Activated CD8-positive, alpha-beta memory T cell treated with anti-CD3 and anti-CD28 coated beads for 48 hours (primary cell): ENCODE results near the gene OR10X1.

Experiments
- DNase-seq, 3 experiments: peaks; one replicate each; pipeline ENCODE4 v3.0.0-alpha.2; 2020; ENCODE audit warnings: low read depth in 2 of 3, low spot score in 2 of 3

Gene OR10X1, protein sequence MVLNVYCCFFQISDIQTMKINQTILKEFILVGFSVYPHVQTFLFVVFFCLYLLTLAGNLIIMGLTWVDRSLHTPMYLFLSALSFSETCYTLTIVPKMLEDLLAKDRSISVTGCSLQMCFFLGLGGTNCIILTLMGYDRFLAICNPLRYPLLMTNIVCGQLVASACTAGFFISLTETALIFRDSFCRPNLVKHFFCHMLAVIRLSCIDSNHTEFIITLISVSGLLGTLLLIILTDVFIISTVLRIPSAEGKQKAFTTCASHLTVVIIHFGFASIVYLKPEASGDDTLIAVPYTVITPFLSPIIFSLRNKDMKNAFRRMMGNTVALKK

DNA sequence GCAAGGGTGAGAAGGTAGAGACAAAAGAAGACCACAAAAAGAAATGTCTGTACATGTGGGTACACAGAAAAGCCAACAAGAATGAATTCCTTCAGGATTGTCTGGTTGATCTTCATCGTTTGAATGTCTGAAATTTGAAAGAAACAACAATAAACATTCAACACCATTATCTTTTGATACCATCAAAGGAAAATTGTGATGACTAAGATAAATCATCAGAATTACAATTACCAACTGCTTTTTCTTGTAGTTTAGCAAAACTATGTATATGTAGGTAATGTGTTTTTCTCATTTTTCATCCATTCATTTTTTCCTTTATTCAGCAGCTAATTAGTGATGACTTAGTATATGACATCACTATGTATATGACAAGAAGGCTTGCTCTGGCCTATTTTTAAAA, at the start of gene OR10X1:
TSS of gene OR10X1 (minus strand) at position 167 of the 400 bp plus-strand sequence. CDS start at position 167, 0 bp downstream.
- no peak for DNase-seq

DNA sequence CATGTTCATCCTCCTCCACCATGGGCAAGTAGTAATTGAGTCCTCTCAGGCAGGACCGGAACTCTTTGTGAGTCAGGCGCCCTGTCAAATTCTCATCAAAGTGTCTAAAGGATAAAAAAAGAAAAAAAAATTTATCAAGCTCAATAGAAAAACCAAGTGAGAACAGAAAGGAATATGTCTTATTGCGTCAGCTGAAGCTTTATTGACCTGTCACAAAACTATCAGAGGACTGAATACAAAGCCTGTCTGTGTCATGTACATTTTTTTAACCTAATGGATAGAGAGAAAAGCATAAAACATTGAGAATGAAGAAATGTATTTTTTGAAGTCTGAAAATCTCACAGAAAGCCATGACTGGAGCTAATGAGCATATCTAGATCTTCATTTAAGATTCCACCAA, 34.1 kb upstream of the OR10X1 start:
- DNase-seq, result no peak

DNA sequence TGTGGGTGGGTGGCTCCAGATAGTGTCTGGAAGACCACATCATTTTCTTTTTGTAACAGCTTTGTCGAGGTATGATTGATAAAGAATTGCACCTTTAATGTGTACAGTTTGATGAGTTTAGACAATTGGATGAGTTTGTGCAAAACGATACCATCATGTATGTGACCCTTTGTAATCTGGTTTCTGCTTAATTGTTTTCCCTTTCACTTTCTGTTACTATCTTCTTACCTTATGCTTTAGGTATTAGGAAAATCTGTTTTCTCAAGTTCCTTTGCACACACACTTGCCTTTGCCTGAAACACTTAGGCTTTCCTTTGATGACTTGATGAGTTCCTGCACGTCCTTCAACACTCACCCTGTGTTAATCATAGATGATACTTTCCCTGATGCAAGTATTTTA, 32.2 kb upstream of the OR10X1 start:
- DNase-seq, result no peak

DNA sequence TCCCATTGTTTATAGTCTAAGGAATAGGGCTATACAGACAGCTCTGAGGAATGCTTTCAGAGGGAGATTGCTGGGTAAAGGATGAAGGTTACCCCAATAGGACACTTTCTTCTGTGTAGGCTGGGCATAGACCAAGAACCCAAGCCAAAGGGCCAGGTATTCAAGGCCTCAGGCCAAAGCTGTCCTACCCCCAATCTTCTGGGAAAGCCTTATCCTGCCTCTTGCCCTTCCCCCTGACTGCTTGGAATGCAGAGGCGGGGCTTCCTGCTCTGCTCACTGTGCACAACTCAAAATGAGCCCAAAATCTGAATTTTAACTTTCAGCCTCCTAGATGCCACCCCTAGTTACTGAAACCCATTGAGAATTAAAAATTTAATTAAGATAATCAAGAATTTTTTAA, 27.6 kb upstream of the OR10X1 start:
- DNase-seq, result no peak

DNA sequence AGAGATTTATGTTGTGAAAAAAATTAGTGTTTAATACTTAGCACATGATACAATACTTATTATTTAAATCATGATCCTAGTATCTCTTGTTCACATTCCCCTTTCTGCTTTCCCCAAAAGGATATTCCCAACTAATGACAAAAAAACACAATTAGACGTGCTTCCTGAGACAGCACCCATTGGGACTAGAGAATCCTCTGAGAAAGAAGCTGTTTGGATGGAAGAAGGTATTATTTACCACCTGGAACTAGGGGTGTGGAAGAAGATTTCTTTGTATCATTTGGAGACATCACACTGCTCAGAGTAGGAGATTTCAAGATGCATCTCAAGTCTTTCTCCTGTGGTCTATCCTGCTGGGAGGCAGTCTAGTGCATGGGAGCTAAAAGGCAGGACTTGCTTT, 25.3 kb upstream of the OR10X1 start, which contains the start of gene OR10Z1:
TSS of gene OR10Z1 (plus strand) at position 301 of the 400 bp plus-strand sequence. CDS start 1,171 bp downstream, outside the sequence.
- DNase-seq, result no peak

DNA sequence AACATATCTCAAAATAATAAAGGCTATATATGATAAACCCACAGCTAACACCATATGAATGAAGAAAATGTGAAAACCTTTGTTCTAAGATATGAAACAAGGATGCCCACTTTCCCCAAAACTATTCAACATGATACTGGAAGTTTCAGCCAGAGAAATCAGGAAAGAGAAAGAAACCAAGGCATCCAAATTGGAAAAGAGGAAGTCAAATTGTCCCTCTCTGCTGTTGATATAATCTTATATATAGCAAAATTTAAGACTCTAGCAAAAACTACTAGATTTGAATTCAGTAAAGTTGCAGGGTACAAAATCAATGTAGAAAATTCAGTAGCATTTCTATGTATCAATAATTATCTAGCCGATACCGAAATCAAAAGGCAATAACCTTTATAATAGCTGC, 21.0 kb upstream of the OR10X1 start:
- DNase-seq, result no peak

DNA sequence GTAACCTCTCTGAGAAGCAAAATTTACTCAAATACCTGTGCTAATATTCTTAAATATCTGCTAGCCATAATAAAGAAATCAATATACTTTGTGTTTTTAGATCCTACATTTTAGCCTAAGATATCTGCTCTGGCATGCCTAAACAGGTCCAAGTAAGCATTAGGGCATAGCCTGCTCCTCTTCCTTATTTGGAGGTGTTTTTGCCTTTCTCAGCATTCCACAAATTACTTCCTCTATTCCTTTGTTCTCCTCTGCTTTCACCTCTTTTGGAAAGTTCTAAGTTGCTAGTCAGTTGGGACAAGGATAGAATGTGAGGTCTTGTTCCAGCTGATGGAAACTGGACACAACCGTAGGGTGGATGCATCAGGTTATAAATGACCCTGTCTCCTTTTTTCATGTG, 7.2 kb upstream of the OR10X1 start:
- DNase-seq, result no peak

DNA sequence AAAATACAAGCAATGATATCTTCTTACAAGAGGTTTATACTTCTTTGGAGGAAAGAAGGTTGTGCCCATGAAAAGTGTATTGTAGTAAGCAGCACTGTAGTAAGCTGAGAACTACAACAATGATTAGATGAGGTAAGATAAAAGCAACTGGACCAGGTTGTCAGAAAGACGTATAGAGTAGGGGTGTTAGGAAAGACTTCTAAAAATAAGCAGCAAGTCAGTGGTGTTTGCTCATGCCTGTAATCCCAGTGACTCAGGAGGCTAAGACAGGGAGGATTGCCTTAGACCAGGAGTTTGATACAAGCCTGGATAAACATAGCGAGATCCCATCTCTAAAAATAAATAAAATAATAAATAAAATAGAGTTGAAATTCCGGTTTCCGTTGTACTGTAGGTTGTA, 4.3 kb upstream of the OR10X1 start:
- no peak for DNase-seq

DNA sequence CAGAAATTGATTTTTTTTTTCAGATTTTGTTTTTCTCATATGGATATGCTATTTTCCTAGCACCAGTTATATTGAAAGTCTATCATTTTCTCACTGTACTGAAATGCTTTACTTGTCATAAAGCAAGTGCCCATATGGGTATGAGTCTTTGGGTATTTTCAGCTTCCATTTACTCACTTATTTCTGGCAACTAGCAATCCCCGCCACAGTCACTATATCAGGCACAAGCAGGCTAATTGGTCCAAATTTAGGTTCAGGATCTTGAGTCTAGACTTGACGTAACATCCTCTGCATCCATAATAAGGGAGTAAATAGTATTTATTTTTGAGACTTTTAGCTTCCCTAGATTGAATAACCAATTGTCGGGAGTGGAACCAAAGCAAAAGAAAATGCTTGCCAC, 2.1 kb downstream of the OR10X1 start:
- DNase-seq, result no peak

DNA sequence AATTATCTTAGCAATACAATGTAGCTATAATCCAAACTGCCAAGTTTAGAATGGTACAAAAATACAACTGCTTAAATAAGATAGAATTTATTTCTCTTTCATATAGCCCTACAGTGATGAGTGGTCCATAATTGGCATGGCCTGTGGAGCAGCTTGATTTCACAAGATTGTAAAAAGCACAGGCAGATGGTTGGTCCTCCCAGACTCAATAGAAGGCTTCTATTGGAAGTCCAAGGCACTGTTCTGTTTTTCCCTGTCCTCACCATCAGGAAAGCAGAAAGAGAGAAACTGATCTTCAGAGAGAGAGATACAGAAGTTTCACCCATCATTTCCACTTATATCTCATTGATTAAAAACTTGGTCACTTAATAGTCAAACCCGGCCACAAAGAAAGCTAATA, 7.5 kb downstream of the OR10X1 start:
- DNase-seq, result no peak

DNA sequence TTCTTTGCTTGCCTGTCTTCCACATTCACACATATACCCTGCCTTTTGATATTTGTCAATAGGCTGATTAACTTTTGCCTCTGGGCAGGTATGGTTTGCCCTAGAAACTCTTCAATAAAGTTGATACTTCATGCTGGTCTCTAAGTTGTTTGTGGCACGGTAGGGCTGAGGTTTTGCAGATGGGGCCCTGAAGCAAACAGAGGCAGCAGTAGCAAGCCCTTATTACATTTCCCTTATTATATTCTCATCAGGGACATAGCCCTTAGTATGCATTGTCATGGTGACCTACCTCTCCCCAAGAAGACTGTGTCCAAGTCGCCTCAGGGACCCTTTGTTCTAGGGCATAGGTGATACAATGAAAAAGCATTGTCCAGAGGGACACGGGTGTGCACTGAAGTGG, 9.2 kb downstream of the OR10X1 start, which contains the start of gene OR6P1:
TSS of gene OR6P1 (minus strand) at position 101 of the 400 bp plus-strand sequence. CDS start 6,976 bp downstream, outside the sequence.
- DNase-seq, result no peak

DNA sequence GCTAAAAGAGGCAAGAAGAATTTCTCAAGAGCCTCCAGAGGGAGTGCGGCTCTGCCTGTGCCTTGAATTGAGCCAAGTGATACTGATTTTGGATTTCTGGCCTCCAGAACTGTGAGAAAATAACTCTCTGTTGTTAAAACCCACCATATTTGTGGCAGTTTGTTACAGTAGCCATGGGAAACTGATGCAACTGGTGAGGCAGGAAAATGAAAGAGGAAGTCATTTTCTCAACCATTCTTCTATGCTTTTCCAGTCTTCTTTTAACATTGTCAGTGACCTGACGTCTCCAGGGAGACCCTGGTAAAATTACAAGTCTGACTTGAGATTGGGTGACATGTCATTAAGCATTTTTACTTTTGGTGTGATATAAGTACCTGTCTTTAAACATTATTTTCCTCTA, 15.1 kb downstream of the OR10X1 start:
- no peak for DNase-seq

DNA sequence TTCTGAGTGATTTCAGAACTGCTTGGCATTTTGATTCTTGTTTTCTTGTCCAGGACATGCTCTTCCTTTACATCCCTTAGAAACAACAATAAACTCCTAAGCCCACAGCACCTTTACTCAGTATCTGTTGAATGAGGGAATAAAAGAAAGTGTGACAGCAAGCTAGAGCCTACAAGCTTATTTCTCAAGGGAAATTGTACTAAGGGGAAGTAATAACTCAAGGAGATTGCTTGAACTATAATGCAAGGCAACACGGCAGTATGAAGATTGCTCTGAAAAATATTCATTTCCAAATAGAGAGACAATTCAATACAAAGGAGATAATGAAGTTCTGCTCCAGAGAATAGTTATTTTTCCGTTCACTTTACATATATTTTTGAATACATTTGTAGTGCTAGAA, 15.8 kb downstream of the OR10X1 start:
- DNase-seq, result no peak

DNA sequence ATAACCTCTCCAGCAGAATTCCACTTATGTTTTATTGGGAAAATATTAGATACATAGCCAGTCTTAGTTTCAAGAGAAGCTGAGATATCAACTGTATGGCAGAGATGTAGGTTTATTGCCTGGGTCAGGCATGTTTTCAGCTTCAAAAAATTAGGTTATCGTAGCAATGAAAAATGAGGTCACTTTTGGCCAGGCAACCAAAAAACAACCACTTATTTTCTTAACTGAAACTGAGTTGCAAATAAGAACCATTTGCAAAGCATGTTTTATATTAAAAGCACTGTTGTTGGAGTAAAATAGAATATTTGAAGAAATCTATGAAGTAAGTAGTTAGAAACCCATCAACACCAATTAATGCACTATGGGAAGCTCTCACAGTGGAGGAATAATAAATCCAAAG, 20.0 kb downstream of the OR10X1 start:
- DNase-seq, result no peak

DNA sequence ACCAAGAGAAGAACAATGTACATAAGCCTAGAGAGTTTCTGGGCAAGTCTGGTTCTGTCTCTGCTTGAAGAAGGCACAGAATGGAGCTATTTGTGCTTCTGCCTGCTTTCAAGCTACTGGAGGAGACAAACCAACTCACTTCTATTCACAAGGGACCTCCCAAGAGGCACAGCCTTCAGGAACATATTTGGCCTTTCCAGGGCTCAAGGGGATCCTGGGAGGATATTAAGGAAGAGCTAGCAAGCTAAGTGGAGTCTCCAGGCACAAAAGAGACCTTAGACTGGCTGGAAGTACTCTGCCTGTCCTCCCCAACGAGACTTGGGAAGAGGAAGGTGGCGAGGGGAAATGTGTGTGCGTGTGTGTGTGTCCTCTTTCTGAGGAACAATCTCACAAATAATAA, 25.3 kb downstream of the OR10X1 start, which contains the start of gene OR6Y1:
TSS of gene OR6Y1 (minus strand) at position 54 of the 400 bp plus-strand sequence. CDS start 6,300 bp downstream, outside the sequence.
- DNase-seq, result no peak

DNA sequence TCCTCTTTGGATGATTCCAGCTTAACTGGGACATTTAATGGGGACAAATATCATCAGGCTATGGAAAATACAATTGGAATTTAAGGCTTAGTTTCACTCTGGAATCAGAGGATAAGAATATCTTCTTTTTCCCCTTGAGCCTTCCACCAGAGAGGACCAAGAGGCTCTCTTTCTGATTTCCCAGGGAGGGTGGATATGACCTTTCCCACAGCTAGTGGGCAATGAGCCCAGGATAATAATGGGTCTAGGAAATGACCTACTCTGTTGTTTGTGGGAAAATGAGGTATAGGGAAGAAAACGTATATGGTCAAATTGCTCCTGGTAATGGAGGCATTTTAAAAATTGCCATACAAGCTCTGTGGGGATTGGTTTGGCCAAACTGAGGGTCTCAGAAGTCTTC, 27.4 kb downstream of the OR10X1 start:
- no peak for DNase-seq

DNA sequence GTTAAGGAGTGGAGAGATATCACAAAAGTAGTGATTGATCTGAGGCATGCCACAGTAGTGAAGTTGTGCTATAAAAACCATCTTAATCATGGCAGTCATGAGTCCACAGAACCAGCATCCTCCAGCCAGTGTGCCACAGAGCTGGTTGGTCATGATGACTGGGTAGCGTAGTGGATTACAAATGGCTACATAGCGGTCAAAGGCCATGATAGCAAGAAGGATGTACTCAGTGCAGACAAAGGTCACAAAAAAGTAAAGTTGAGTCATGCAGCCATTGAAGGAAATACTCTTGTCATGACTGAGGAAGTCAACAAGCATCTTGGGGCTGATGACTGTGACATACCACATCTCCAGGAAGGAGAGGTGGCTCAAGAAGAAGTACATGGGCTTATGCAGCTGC, 32.2 kb downstream of the OR10X1 start:
- no peak for DNase-seq

DNA sequence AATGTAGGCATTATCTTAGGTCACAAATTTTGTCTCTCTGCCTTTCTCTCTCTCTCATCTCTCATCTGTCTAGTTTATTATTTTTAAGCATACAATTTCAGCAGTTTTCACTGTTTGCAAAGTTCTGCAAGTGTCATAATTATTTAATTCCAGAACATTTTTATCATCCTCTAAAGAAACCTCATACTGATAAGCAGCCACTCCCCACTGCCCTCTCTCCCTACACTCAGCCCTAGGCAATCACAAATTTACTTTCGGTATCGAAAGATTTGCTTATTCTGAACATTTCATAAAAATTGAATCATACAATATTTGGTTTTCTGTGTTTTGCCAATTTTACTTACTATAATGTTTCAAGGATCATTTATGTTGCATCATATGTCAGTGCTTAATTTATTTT, 42.1 kb downstream of the OR10X1 start:
- no peak for DNase-seq

DNA sequence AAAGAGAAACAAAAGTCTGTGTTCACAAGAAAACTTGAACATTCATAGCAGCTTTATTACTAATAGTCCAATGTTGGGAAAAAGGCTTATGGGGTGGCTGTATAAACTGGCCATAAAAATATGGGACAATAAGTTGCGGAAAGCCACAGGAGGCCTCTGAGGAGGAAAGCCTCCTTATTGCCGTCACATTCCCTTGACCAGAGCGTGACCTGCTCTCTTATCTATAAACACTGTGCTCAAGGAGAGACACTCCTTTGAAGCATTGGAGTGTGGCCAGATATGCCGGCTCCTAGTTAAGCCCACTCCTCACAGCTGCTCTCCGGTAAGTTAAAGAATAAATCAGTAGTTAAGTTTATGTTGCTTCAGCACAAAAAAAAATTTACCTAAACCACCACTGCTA, 45.2 kb downstream of the OR10X1 start:
- no peak for DNase-seq
